ENCODE results near the gene AXL. TPM values are rescaled to one million over a fixed set of nuclear protein-coding genes. Genes with fewer than 3 reads are reported as not detected.
"Not testable (repeated sequence)": the region's sequence is repeated elsewhere in the genome, so short reads cannot be mapped to it uniquely, and the experiment has no call there.

AXL gene
- total RNA-seq, 1 experiment from 2014 or later, result 224 TPM

DNA sequence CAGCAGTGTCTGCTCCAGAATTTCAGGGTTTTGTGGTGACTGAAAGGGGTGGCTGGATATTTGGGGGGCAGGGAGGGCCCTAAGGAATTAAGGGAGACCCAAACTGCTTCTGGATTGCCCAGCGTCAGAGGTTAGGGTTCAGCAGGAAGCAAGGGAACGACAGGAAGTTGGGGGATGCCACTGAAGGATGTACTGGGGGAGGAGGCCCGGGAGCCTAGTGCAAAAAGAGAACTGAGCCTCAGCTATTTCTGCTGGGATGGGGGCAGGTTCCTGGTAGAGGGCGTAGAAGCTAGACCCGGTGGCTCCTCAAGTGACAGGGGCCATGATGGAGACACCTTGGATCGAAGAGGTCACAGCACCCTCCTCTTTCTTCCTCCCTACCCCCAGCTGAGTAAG lies 24.9 kb upstream of the AXL start:
- Histone ChIP-seq H3K36me3 (no peaks in the 10 kb centered on the region), H3K4me3 (no peak overlapping the region), H3K27me3 (replicated peaks) (peaks cover 35% of the 10 kb centered on the region), H3K4me1 (replicated peaks) (peaks cover 8% of the 10 kb centered on the region), H3K9me3 (replicated peaks) (no peaks in the 10 kb centered on the region), H3K27ac (no peak overlapping the region)
- DNase-seq (ENCODE audit: low read depth in 1 of 2, low spot score in 2 of 2), result no peak

GRCh38 chr19:41195675-41196497 lies 23.1 kb upstream of the AXL start:
- Histone ChIP-seq H3K36me3 (no peaks in the 10 kb centered on the region), H3K4me3 (no peak overlapping the region), H3K27me3 (replicated peaks) (peaks cover 32% of the 10 kb centered on the region), H3K9me3 (replicated peaks) (no peaks in the 10 kb centered on the region), H3K4me1 (replicated peaks) (peaks cover 8% of the 10 kb centered on the region), H3K27ac (no peak overlapping the region)
- DNase-seq (ENCODE audit: low read depth in 1 of 2, low spot score in 2 of 2), result no peak

DNA sequence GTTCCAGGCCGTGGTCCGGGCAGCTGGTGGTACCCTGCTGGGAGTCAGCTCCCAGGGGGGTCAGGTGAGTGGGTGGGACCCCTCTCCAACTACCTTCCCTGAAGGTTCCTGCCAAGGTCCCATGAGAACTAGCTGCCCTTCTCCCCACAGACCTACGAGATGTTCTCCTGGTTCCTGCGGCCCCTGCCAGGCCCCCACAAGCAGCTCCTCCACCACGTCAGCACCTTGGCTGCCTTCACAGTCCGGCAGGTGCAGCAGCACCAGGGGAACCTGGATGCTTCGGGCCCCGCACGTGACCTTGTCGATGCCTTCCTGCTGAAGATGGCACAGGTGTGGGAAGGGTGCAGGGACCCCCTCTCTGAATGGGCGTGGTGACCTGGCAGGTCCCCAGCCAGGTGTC lies 20.5 kb upstream of the AXL start:
- H3K9me3 ChIP-seq (replicated peaks), result no peaks in the 10 kb centered on the region
- no peaks in the 10 kb centered on the region for H3K36me3 ChIP-seq
- no peak for DNase-seq (ENCODE audit: low read depth in 1 of 2, low spot score in 2 of 2)
- peaks cover 9% of the 10 kb centered on the region for H3K27me3 ChIP-seq (replicated peaks)
- no peak overlapping the region for H3K27ac ChIP-seq
- no peaks in the 10 kb centered on the region for H3K4me1 ChIP-seq (replicated peaks)
- H3K4me3 ChIP-seq, result no peak overlapping the region

DNA sequence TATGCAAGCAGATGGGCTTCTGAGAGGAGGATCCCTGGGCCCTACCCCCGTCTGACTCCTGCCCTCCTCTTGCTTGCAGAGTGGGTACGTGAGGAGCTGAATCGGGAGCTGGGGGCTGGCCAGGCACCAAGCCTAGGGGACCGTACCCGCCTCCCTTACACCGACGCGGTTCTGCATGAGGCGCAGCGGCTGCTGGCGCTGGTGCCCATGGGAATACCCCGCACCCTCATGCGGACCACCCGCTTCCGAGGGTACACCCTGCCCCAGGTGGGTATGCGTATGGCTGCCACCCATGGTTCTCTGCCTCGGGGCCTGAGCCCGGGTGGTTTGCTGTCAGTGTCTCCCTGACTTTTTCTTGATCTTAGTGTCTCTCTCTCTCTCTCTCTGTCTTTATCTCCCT lies 15.7 kb upstream of the AXL start:
- H3K27me3 ChIP-seq (replicated peaks), result no peaks in the 10 kb centered on the region
- no peak overlapping the region for H3K4me3 ChIP-seq
- no peak for DNase-seq (ENCODE audit: low read depth in 1 of 2, low spot score in 2 of 2)
- no peaks in the 10 kb centered on the region for H3K4me1 ChIP-seq (replicated peaks)
- no peak overlapping the region for H3K27ac ChIP-seq
- no peaks in the 10 kb centered on the region for H3K36me3 ChIP-seq
- no peaks in the 10 kb centered on the region for H3K9me3 ChIP-seq (replicated peaks)

DNA sequence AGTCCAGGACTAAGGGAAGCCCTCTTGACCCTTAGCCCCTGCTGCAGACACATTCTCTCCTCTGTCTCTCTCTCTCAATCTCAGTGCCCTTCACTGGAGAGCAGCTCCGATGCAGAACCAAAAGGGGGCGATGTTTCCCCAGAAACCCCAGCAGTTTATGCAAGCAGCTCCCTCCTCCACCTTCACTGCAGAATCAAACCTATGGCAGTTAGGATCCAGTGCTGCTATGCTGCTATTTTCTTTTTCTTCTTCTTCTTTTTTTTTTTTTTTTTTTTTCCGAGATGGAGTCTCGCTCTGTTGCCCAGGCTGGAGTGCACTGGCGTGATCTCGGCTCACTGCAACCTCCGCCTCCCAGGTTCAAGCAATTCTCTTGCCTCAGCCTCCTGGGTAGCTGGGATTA lies 14.7 kb upstream of the AXL start:
- not testable (repeated sequence) for H3K4me3 ChIP-seq; H3K27ac ChIP-seq; H3K9me3 ChIP-seq (replicated peaks); H3K36me3 ChIP-seq; H3K4me1 ChIP-seq (replicated peaks); H3K27me3 ChIP-seq (replicated peaks)
- DNase-seq (ENCODE audit: low read depth in 1 of 2, low spot score in 2 of 2), result peak; percentile 77 to 83

DNA sequence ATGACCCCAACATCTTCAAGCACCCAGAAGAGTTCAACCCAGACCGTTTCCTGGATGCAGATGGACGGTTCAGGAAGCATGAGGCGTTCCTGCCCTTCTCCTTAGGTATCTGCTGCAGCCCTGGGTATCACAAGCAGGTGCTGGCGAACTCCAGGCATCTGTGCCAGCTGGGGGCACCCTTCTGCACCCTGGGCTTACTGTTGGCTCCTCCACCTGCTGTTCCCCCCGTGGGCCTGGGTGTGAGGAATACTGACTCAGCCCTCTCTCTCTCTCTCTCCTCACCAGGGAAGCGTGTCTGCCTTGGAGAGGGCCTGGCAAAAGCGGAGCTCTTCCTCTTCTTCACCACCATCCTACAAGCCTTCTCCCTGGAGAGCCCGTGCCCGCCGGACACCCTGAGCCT lies 13.0 kb upstream of the AXL start:
- Histone ChIP-seq H3K4me1 (replicated peaks) (no peaks in the 10 kb centered on the region), H3K9me3 (replicated peaks) (no peaks in the 10 kb centered on the region), H3K4me3 (no peak overlapping the region), H3K27ac (no peak overlapping the region), H3K36me3 (no peaks in the 10 kb centered on the region), H3K27me3 (replicated peaks) (no peaks in the 10 kb centered on the region)
- DNase-seq (ENCODE audit: low read depth in 1 of 2, low spot score in 2 of 2), result no peak

DNA sequence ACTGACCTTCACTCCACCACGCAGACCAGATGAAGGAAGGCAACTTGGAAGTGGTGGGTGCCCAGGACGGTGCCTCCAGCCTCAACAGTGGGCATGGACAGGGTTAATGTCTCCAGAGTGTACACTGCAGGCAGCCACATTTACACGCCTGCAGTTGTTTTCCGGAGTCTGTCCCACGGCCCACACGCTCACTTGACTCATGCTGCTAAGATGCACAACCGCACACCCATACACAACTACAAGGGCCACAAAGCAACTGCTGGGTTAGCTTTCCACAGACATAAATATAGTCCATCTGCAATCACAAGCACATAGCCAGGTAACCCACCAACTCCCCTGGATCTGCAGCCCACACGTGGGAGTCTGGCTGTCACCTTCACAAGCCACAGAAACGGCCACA lies 12.6 kb upstream of the AXL start:
- H3K4me3 ChIP-seq, result no peak overlapping the region
- no peak for DNase-seq (ENCODE audit: low read depth in 1 of 2, low spot score in 2 of 2)
- no peaks in the 10 kb centered on the region for H3K4me1 ChIP-seq (replicated peaks)
- no peaks in the 10 kb centered on the region for H3K27me3 ChIP-seq (replicated peaks)
- H3K27ac ChIP-seq, result no peak overlapping the region
- no peaks in the 10 kb centered on the region for H3K9me3 ChIP-seq (replicated peaks)
- H3K36me3 ChIP-seq, result no peaks in the 10 kb centered on the region

GRCh38 chr19:41206926-41207750 lies 11.9 kb upstream of the AXL start:
- DNase-seq (ENCODE audit: low read depth in 1 of 2, low spot score in 2 of 2), result no peak
- Histone ChIP-seq H3K27me3 (replicated peaks) (no peaks in the 10 kb centered on the region), H3K4me3 (no peak overlapping the region), H3K9me3 (replicated peaks) (no peaks in the 10 kb centered on the region), H3K36me3 (no peaks in the 10 kb centered on the region), H3K4me1 (replicated peaks) (no peaks in the 10 kb centered on the region), H3K27ac (no peak overlapping the region)

GRCh38 chr19:41214161-41214560 lies 4.9 kb upstream of the AXL start:
- no peaks in the 10 kb centered on the region for H3K9me3 ChIP-seq (replicated peaks)
- H3K27ac ChIP-seq, result no peak overlapping the region
- no peaks in the 10 kb centered on the region for H3K27me3 ChIP-seq (replicated peaks)
- DNase-seq (ENCODE audit: low read depth in 1 of 2, low spot score in 2 of 2), result no peak
- peaks cover 9% of the 10 kb centered on the region for H3K4me1 ChIP-seq (replicated peaks)
- no peaks in the 10 kb centered on the region for H3K36me3 ChIP-seq
- H3K4me3 ChIP-seq, result no peak overlapping the region

DNA sequence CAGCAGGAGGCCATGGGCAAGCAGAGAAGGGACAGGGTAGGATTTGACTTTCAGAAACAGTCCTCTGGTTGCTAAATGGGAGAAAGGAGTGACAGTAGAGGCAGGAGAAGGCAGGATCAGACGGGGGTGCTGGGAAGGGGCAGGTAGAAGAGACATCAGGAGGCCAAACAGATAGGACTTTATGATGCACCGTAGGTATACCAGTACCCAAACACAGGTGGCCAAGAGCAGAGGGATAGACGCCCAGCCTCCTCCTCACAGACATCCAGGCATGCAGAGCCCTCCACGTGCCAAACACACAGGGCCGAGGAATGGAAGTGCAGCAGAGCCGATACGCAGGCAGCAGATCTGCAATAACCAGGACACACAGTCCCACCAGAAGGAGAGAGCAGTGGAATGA lies 1.3 kb upstream of the AXL start:
- DNase-seq (ENCODE audit: low read depth in 1 of 2, low spot score in 2 of 2), result no peak
- Histone ChIP-seq H3K4me3 (no peak overlapping the region), H3K4me1 (replicated peaks) (peaks cover 35% of the 10 kb centered on the region), H3K9me3 (replicated peaks) (no peaks in the 10 kb centered on the region), H3K27me3 (replicated peaks) (no peaks in the 10 kb centered on the region), H3K27ac (no peak overlapping the region), H3K36me3 (peaks cover 31% of the 10 kb centered on the region)

GRCh38 chr19:41218249-41218614 lies 791 bp upstream of the AXL start:
- Histone ChIP-seq H3K27ac (peak overlapping the region; percentile 99; the same call in 1 of the 2 replicates), H3K4me1 (replicated peaks) (peaks cover 40% of the 10 kb centered on the region), H3K9me3 (replicated peaks) (no peaks in the 10 kb centered on the region), H3K36me3 (peaks cover 36% of the 10 kb centered on the region), H3K27me3 (replicated peaks) (no peaks in the 10 kb centered on the region), H3K4me3 (peak overlapping the region; percentile 59)
- no peak for DNase-seq (ENCODE audit: low read depth in 1 of 2, low spot score in 2 of 2)

DNA sequence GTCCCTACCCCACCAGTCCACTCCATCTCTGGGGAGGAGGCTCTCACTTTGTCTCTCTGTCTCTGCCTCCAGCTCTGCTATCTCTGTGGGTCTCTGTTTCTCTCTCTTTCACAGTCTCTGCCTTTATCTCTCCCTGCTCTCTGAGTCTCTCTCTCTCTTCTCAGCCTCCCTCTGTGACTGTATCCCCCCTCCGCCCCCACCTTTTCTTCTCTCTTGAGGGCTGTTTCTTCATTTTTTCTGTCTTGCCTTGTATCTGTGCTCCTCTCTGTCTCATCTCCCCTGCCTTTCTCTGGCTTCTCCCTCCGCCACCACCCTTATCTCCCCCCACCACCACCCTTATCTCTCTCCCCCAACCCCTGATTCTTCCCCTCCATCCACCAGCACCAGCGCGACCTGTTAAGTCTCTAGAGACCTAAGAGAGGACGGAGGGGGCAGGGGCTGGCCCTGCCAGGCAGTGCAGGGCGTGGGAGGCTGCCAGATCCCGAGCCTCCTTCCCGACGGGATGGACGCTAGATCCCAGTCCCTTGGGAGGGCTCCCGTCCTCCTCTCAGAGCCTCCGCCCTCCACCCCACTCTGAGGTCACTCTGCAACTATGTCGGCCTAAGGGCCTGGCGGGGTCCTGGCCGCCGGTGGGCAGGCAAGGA lies 1.0 kb downstream of the AXL start:
- peaks cover 58% of the 10 kb centered on the region for H3K4me1 ChIP-seq (replicated peaks)
- DNase-seq (ENCODE audit: low read depth in 1 of 2, low spot score in 2 of 2), result peak; percentile 71 to 86

GRCh38 chr19:41220811-41221210 lies 1.8 kb downstream of the AXL start:
- H3K27me3 ChIP-seq (replicated peaks), result no peaks in the 10 kb centered on the region
- H3K4me1 ChIP-seq (replicated peaks), result peaks cover 64% of the 10 kb centered on the region
- peak overlapping the region; percentile 99 for H3K27ac ChIP-seq
- H3K4me3 ChIP-seq, result peak overlapping the region; percentile 59
- peaks cover 55% of the 10 kb centered on the region for H3K36me3 ChIP-seq
- DNase-seq (ENCODE audit: low read depth in 1 of 2, low spot score in 2 of 2), result no peak
- H3K9me3 ChIP-seq (replicated peaks), result no peaks in the 10 kb centered on the region

More for the DNA sequence above, 1.0 kb downstream of the AXL start:
- peak overlapping the region; percentile 99 for H3K27ac ChIP-seq
- no peaks in the 10 kb centered on the region for H3K27me3 ChIP-seq (replicated peaks)
- no peaks in the 10 kb centered on the region for H3K9me3 ChIP-seq (replicated peaks)
- H3K36me3 ChIP-seq, result peaks cover 51% of the 10 kb centered on the region
- H3K4me3 ChIP-seq, result peak overlapping the region; percentile 59

Measured in SJSA1 (cell line).